ENCODE measurements around the gene NKX3-2. TPM values are rescaled to one million over a fixed set of nuclear protein-coding genes. Genes with fewer than 3 reads are reported as not detected.

NKX3-2 gene
- total and polyA plus RNA-seq, 9 of the 15 experiments (the other 6 are each of a cell fraction or from before 2014, with no cell fraction given): 0.03 to 0.81 (median 0.27) TPM; not detected in 1

DNA sequence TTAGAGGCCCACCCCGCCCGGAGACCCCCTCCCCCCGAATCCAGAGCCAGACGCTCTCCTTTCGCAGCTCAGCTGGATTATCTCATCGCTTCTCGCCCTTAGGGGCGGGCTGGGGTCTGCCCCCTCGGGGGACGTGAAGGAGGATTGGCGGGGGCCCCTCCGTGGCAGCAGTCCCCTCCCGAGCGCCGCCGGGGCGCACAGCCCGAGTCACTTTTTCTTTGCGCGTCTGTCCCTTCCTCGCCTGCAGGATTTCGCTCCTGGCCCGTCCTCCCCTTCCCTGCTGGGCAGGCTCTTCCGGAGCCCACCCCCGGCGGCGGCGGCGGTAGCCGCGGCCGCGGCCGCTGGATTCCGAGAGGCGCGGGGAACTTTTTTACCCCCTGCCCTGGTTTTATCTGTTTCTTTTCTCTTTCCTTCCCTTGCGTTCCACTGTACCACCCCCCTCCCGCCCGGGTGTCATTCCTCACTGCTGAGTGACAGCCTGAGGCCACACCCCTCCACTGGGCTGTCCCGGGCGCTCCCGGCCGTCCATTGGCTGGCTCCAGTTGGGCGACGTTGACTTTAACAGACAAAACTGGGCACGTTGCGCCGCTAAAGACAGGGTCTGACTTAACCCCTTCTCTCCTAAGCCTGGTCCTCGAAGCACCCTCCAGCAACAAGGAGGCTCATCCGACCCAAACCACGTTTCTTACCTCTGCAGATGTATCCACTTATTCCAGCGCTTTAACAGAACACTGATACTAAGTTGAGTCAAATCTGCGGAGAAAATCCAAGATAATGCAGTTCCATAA is 492 bp upstream of the NKX3-2 start (continued):
- TF ChIP-seq, protein P1, sequence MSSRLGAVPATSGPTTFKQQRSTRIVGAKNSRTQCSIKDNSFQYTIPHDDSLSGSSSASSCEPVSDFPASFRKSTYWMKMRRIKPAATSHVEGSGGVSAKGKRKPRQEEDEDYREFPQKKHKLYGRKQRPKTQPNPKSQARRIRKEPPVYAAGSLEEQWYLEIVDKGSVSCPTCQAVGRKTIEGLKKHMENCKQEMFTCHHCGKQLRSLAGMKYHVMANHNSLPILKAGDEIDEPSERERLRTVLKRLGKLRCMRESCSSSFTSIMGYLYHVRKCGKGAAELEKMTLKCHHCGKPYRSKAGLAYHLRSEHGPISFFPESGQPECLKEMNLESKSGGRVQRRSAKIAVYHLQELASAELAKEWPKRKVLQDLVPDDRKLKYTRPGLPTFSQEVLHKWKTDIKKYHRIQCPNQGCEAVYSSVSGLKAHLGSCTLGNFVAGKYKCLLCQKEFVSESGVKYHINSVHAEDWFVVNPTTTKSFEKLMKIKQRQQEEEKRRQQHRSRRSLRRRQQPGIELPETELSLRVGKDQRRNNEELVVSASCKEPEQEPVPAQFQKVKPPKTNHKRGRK (tag; IDR thresholded peaks at IDR 0.05): no peak
- TF ChIP-seq CBFA2T2 (conservative IDR thresholded peaks at IDR 0.05): no peak
- TF ChIP-seq MAZ (CRISPR knock-in tag; conservative IDR thresholded peaks at IDR 0.05 in 1 of 2, IDR thresholded peaks at IDR 0.05 in 1 of 2): peak in 1 of 2 experiments; percentile 54; a peak in 2 of 4 replicates
- TF ChIP-seq, protein P2, sequence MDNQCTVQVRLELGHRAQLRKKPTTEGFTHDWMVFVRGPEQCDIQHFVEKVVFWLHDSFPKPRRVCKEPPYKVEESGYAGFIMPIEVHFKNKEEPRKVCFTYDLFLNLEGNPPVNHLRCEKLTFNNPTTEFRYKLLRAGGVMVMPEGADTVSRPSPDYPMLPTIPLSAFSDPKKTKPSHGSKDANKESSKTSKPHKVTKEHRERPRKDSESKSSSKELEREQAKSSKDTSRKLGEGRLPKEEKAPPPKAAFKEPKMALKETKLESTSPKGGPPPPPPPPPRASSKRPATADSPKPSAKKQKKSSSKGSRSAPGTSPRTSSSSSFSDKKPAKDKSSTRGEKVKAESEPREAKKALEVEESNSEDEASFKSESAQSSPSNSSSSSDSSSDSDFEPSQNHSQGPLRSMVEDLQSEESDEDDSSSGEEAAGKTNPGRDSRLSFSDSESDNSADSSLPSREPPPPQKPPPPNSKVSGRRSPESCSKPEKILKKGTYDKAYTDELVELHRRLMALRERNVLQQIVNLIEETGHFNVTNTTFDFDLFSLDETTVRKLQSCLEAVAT (IDR thresholded peaks at IDR 0.05): no peak
- no peak for TF ChIP-seq ZNF316 (IDR thresholded peaks at IDR 0.05)
- TF ChIP-seq ZNF263 (CRISPR knock-in tag; IDR thresholded peaks at IDR 0.05; ENCODE audit: borderline replicate concordance): no peak
- no peak for TF ChIP-seq HNRNPK (IDR thresholded peaks at IDR 0.05; ENCODE audit: low read depth, low read length, poor library complexity, severe bottlenecking)
- 0 out of 2 replicates have a peak, but pooled peaks have one; percentile 48 for TF ChIP-seq KDM2B (CRISPR knock-in tag; IDR thresholded peaks at IDR 0.05)
- TF ChIP-seq, protein P3, sequence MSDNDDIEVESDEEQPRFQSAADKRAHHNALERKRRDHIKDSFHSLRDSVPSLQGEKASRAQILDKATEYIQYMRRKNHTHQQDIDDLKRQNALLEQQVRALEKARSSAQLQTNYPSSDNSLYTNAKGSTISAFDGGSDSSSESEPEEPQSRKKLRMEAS (CRISPR knock-in tag; IDR thresholded peaks at IDR 0.05): peak; percentile 59
- TF ChIP-seq, protein P4, sequence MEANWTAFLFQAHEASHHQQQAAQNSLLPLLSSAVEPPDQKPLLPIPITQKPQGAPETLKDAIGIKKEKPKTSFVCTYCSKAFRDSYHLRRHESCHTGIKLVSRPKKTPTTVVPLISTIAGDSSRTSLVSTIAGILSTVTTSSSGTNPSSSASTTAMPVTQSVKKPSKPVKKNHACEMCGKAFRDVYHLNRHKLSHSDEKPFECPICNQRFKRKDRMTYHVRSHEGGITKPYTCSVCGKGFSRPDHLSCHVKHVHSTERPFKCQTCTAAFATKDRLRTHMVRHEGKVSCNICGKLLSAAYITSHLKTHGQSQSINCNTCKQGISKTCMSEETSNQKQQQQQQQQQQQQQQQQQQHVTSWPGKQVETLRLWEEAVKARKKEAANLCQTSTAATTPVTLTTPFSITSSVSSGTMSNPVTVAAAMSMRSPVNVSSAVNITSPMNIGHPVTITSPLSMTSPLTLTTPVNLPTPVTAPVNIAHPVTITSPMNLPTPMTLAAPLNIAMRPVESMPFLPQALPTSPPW (CRISPR knock-in tag; IDR thresholded peaks at IDR 0.05): peak; percentile 80
- TF ChIP-seq ZNF282 (CRISPR knock-in tag; IDR thresholded peaks at IDR 0.05): no peak
- no peak for TF ChIP-seq HDAC3 (IDR thresholded peaks at IDR 0.05; ENCODE audit: borderline replicate concordance, partially characterized antibody)
- TF ChIP-seq HCFC1 (IDR thresholded peaks at IDR 0.05; ENCODE audit: low read depth, low read length): no peak
- TF ChIP-seq, protein P5, sequence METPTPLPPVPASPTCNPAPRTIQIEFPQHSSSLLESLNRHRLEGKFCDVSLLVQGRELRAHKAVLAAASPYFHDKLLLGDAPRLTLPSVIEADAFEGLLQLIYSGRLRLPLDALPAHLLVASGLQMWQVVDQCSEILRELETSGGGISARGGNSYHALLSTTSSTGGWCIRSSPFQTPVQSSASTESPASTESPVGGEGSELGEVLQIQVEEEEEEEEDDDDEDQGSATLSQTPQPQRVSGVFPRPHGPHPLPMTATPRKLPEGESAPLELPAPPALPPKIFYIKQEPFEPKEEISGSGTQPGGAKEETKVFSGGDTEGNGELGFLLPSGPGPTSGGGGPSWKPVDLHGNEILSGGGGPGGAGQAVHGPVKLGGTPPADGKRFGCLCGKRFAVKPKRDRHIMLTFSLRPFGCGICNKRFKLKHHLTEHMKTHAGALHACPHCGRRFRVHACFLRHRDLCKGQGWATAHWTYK (CRISPR knock-in tag; IDR thresholded peaks at IDR 0.05): no peak
- no peak for TF ChIP-seq SRSF1 (IDR thresholded peaks at IDR 0.05; ENCODE audit: low read depth, low read length)
- no peak for TF ChIP-seq ZBTB8A (IDR thresholded peaks at IDR 0.05; ENCODE audit: partially characterized antibody)
- TF ChIP-seq KLF13 (tag; IDR thresholded peaks at IDR 0.05; ENCODE audit: borderline replicate concordance, low read depth): no peak
- TF ChIP-seq SIRT6 (IDR thresholded peaks at IDR 0.05; ENCODE audit: low read depth, low read length): no peak
- no peak for TF ChIP-seq GTF2A2 (tag; IDR thresholded peaks at IDR 0.05)
- TF ChIP-seq ZNF3 (CRISPR knock-in tag; IDR thresholded peaks at IDR 0.05): no peak
- peak; percentile 17 for TF ChIP-seq CCNT2 (IDR thresholded peaks at IDR 0.05; ENCODE audit: borderline replicate concordance, extremely low read depth, insufficient read length, low read depth, low read length)
